HAP-1 (cell line): Measurements from ENCODE around the gene KSR2.
"Not testable (repeated sequence)": the region's sequence is repeated elsewhere in the genome, so short reads cannot be mapped to it uniquely, and the experiment has no call there.

Source experiments
- DNase-seq, 2 experiments: peaks; one replicate each; pipeline ENCODE4 v3.0.0-alpha.2; 2016 to 2020; ENCODE audit warnings: low spot score in 2 of 2
- H3K27me3 ChIP-seq: fragments of 250-450 bp; sonication (Bioruptor Pico); 2 replicates; pipeline ENCODE4 v1.5.1; 2020; ENCODE audit warnings: low read depth, mild to moderate bottlenecking, moderate library complexity
- H3K36me3 ChIP-seq: fragments of 250-450 bp; sonication (Bioruptor Pico); replicated peaks from 2 replicates; pipeline ENCODE4 v1.5.1; 2020; ENCODE audit warnings: mild to moderate bottlenecking
- H3K4me1 ChIP-seq: fragments of 250-450 bp; sonication (Bioruptor Pico); 2 replicates; pipeline ENCODE4 v1.5.1; 2020; ENCODE audit warnings: mild to moderate bottlenecking
- H3K4me3 ChIP-seq: fragments of 250-450 bp; sonication (Bioruptor Pico); 2 replicates; pipeline ENCODE4 v1.5.1; 2020; ENCODE audit warnings: mild to moderate bottlenecking, moderate library complexity
- H3K9me3 ChIP-seq: fragments of 250-450 bp; sonication (Bioruptor Pico); 2 replicates; pipeline ENCODE4 v1.5.1; 2020; ENCODE audit warnings: mild to moderate bottlenecking, moderate library complexity
- in situ Hi-C: fragments of 300-500 bp; cut with MboI; formaldehyde crosslinking; loops from 3 replicates; pipeline ENCODE4 v1.14.3; 2020; ENCODE audit warnings: low sequenced_read_pairs, inconsistent platforms, mixed read lengths

Gene KSR2

DNA sequence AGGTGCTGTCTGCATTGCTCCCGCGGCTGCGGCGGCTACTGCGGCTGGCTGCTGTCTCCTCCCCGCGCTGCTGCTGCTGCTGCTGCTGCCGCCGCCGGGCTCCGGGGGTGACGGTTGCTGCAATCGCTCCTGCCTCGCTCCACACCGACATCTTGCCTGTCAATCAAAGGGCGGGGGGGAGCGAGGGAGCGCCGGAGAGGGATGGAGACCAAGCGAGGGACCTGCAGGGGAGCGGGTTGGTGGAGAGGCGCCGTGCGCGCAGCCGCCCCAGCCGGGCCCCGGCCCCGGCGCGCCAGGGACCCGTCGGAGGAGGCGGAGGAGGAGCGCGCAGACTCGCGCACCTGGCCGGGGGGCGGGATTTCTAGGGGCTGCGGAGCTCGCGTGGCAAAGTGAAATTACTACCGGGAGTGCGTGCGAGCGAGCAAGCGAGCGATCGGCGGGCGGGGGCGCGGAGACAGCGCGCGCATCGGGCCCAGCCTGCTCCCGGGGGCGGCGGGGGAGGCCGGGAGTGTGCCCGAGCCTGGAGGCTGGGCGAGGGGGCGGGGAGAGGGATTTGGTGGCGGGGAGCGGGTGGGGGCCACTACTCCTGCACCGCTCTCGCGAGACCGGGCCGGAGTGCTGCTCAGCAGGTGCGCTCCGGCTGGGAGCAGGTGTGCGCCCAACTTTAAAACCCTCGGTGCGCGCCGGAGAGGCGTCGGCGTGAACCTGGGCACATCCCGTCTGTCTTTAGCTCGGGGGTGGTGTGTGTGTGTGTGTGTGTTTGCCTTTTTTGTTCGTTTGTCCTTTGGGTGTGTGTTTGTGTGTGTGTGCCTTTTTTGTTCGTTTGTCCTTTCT lies at the start of gene KSR2:
Gene KSR2 (minus strand): TSS at position 165 of the 834 bp plus-strand sequence. CDS start 735 bp downstream, outside the sequence.
- in situ Hi-C loops: no loop called here
- peak within 1 kb of the TSS; percentile 33 for H3K4me3 ChIP-seq
- DNase-seq: peak; percentile 19 to 70

GRCh38 chr12:118017926-118018325 lies 49.1 kb upstream of the KSR2 start:
- Histone ChIP-seq H3K9me3 (no peaks in the 10 kb centered on the region), H3K36me3 (peaks cover 42% of the 10 kb centered on the region), H3K4me1 (peaks cover 13% of the 10 kb centered on the region), H3K4me3 (peak overlapping the region; percentile 81; the same call in 1 of the 2 replicates), H3K27me3 (no peaks in the 10 kb centered on the region)
- in situ Hi-C loops: loop anchor here (10.0 kb wide), 1 partner anchor 143 kb away; no protein-coding TSS in a partner anchor
- DNase-seq: no peak

More for the DNA sequence above, at the start of gene KSR2:
- Histone ChIP-seq H3K9me3 (no peaks in the 10 kb centered on the region), H3K27me3 (peaks cover 20% of the 10 kb centered on the region), H3K36me3 (no peaks in the 10 kb centered on the region), H3K4me1 (no peaks in the 10 kb centered on the region)

DNA sequence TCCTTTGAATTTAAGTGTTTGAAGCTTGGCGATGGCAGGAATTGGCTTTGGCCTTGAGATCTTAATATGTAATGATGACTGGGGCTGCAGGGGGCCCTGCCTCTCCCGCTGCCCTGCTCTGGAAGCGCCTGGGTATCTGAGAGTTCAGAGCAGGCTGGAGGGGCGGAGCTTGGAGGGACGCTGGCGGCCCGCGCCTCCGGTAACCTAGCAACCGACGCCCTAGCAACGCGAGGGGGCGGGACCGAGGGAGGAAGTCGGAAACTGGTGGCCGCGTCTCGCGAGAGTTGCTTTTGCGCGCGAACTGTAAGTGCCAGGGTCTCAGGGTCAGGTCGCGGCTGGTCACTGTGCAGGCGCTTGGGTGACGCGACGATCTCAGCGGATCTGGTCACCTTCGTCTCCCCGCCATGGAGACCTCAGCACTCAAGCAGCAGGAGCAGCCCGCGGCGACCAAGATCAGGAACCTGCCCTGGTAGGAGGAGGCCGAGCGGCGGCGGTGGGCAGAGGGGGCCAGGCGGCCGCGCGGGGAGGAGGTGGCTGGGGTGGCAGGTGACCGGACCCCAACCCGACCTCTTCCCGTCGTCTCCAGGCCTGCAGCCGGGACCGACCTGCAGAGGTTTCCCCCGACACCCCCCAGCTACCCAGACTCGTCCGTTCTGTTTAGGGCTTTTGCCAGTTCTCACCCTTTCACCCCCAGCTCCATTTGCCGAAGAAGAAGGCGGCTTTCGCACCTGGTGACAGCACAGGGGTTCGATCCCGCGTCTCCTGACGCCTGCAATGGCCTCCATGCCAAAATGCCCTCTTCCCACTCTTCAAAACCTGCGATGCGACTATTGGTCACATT lies 47.9 kb upstream of the KSR2 start, which contains the start of gene RFC5:
Gene RFC5 (plus strand): TSS at position 280 of the 841 bp plus-strand sequence. CDS start 125 bp downstream, at position 405.
- H3K27me3 ChIP-seq: no peaks in the 10 kb centered on the region
- peaks cover 29% of the 10 kb centered on the region for H3K36me3 ChIP-seq
- H3K4me1 ChIP-seq: peaks cover 13% of the 10 kb centered on the region
- no peaks in the 10 kb centered on the region for H3K9me3 ChIP-seq
- peak within 1 kb of the TSS; percentile 81 for H3K4me3 ChIP-seq
- in situ Hi-C loops: loop anchor here (10.0 kb wide), 1 partner anchor 142 kb away; no protein-coding TSS in a partner anchor
- peak; percentile 96 to 99 for DNase-seq

DNA sequence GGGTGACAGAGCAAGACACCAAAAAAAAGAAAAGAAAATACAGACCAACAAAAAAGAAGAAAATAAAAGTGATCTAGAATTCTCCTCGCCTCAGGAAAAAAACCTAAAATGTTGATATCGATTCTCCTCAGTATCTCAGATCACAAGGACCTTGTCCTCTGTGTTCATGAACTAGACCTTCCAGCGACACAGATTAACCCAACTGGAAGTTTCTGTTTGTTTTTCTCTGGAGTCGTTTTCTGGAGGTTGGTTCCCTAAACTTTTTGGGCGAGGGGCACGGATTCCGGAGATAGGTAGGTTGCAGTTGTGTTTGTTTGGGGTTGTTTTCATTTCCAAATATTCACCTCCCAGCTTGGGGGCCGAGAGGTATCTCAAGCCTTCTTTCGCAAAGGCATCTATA lies 47.2 kb upstream of the KSR2 start:
- Histone ChIP-seq H3K4me3 (no peak overlapping the region; the same call in 1 of the 2 replicates), H3K4me1 (peaks cover 13% of the 10 kb centered on the region), H3K9me3 (no peaks in the 10 kb centered on the region), H3K36me3 (peaks cover 23% of the 10 kb centered on the region), H3K27me3 (no peaks in the 10 kb centered on the region)
- in situ Hi-C loops: loop anchor here (10.0 kb wide), 1 partner anchor 141 kb away; no protein-coding TSS in a partner anchor
- no peak for DNase-seq

DNA sequence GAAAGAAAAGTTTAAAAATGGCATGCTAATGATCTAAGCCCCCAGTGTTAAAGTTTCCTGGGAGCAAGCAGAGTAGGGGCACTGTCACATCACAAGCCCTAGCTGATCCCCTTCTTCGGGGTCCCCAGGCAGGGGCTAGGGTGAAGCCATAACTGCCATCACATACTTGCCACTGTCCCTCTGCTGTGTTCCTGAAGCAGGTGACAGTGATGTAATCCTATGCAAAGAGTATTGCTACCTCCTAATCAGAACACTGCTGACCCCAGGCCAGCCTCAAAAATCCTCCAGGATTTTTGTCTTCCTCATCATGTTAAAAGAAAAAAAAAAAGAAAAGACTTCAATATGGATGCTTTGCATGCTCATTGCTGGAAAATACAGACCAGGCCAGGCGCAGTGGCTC lies 46.5 kb upstream of the KSR2 start:
- no peak for DNase-seq
- H3K4me3 ChIP-seq: no peak overlapping the region
- H3K36me3 ChIP-seq: peaks cover 17% of the 10 kb centered on the region
- H3K4me1 ChIP-seq: peaks cover 13% of the 10 kb centered on the region
- in situ Hi-C loops: loop anchor here (10.0 kb wide), 1 partner anchor 141 kb away; no protein-coding TSS in a partner anchor
- no peaks in the 10 kb centered on the region for H3K27me3 ChIP-seq
- H3K9me3 ChIP-seq: no peaks in the 10 kb centered on the region

DNA sequence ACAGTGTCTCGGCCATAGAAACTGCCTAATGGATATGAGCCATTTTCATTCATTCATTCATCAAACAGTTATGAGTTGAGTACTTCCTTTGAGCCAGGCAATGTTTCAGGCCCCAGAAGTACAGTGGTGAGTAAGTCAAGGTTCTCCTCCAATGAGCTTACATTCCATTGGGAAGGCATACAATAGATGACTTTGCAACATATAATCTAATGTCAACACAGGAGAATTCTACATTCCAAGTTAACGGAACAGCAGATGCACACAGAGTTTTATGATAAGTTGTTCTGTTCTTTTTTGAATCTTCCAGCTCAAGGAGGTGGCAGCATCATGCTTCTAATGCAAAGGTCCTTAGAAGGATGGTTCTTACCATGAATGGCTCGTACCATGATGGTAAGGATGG lies 44.5 kb upstream of the KSR2 start:
- no peaks in the 10 kb centered on the region for H3K9me3 ChIP-seq
- no peak overlapping the region for H3K4me3 ChIP-seq
- in situ Hi-C loops: loop anchor here (10.0 kb wide), 1 partner anchor 138 kb away; no protein-coding TSS in a partner anchor
- H3K4me1 ChIP-seq: peaks cover 13% of the 10 kb centered on the region
- no peak for DNase-seq
- no peaks in the 10 kb centered on the region for H3K36me3 ChIP-seq
- H3K27me3 ChIP-seq: no peaks in the 10 kb centered on the region

DNA sequence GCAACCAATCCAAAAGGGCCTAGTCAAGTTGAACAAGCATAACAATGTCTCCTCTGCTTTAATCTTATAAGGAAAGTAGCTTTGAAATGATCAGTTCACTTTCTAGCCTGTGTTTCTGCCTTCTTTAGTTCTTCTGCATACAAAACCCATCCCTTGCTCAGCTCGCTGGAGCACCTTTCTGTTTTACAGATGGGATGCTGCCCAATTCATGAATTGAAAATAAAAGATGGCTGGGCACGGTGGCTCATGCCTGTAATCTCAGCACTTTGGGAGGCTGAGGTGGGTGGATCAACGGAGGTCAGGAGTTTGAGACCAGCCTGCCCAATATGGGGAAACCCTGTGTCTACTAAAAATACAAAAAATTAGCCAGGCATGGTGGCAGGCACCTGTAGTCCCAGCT lies 43.2 kb upstream of the KSR2 start:
- no peaks in the 10 kb centered on the region for H3K27me3 ChIP-seq
- in situ Hi-C loops: loop anchor here (10.0 kb wide), 1 partner anchor 137 kb away; no protein-coding TSS in a partner anchor
- no peak for DNase-seq
- H3K9me3 ChIP-seq: no peaks in the 10 kb centered on the region
- no peaks in the 10 kb centered on the region for H3K36me3 ChIP-seq
- no peak overlapping the region for H3K4me3 ChIP-seq
- H3K4me1 ChIP-seq: 0 out of 2 replicates have a peak, but pooled peaks cover 3% of the 10 kb centered on the region

DNA sequence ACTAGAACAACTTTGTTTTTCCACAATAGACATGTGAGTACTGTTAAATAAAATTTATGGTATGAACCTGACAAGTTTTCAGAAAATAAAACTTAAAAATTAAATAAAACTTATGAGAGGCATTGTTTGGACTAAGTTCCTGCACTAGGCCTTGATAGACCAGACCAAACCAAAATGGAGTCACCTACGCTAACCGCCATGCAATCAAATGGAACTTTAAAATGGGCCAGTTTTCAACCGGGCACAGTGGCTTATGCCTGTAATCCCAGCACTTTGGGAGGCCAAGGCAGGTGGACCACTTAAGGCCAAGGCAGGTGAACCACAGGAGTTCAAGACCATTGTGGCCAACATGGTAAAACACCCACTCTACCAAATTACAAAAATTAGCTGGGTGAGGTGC lies 42.6 kb upstream of the KSR2 start:
- Histone ChIP-seq H3K4me3 (no peak overlapping the region), H3K9me3 (no peaks in the 10 kb centered on the region), H3K36me3 (no peaks in the 10 kb centered on the region), H3K4me1 (0 out of 2 replicates have a peak, but pooled peaks cover 3% of the 10 kb centered on the region), H3K27me3 (no peaks in the 10 kb centered on the region)
- DNase-seq: no peak
- in situ Hi-C loops: loop anchor here (10.0 kb wide), 1 partner anchor 137 kb away; no protein-coding TSS in a partner anchor

GRCh38 chr12:118010903-118011302 lies 42.1 kb upstream of the KSR2 start:
- Histone ChIP-seq H3K27me3 (no peaks in the 10 kb centered on the region), H3K36me3 (no peaks in the 10 kb centered on the region), H3K4me3 (no peak overlapping the region), H3K4me1 (no peaks in the 10 kb centered on the region), H3K9me3 (no peaks in the 10 kb centered on the region)
- in situ Hi-C loops: loop anchor here (10.0 kb wide), 1 partner anchor 136 kb away; no protein-coding TSS in a partner anchor
- DNase-seq: no peak

- DNase-seq, H3K36me3 ChIP-seq, in situ Hi-C loops: not testable (repeated sequence)
Measured at GRCh38 chr12:117999806-118000205, 31.0 kb upstream of the KSR2 start.

GRCh38 chr12:117998719-117999118 lies 29.9 kb upstream of the KSR2 start:
- no peak overlapping the region for H3K4me3 ChIP-seq
- in situ Hi-C loops: no loop called here
- no peaks in the 10 kb centered on the region for H3K27me3 ChIP-seq
- DNase-seq: no peak
- H3K9me3 ChIP-seq: no peaks in the 10 kb centered on the region
- H3K4me1 ChIP-seq: no peaks in the 10 kb centered on the region
- H3K36me3 ChIP-seq: no peaks in the 10 kb centered on the region

More at GRCh38 chr12:117999806-118000205, 31.0 kb upstream of the KSR2 start:
- not testable (repeated sequence) for H3K27me3 ChIP-seq, H3K9me3 ChIP-seq, H3K4me3 ChIP-seq, H3K4me1 ChIP-seq

GRCh38 chr12:117994551-117995438 lies 26.0 kb upstream of the KSR2 start:
- in situ Hi-C loops: no loop called here
- no peaks in the 10 kb centered on the region for H3K27me3 ChIP-seq
- no peak for DNase-seq
- no peaks in the 10 kb centered on the region for H3K9me3 ChIP-seq
- no peak overlapping the region for H3K4me3 ChIP-seq
- no peaks in the 10 kb centered on the region for H3K4me1 ChIP-seq
- no peaks in the 10 kb centered on the region for H3K36me3 ChIP-seq
